Progenitor cell of endocrine pancreas (in vitro differentiated cells): ENCODE results near the gene ZFP57. TPM values are rescaled to one million over a fixed set of nuclear protein-coding genes. Genes with fewer than 3 reads are reported as not detected.
"Not testable (repeated sequence)": the region's sequence is repeated elsewhere in the genome, so short reads cannot be mapped to it uniquely, and the experiment has no call there.

Experiments used
- DNase-seq: peaks from one replicate; pipeline ENCODE4 v3.0.0; 2021; ENCODE audit warnings: low spot score; ENCODE audit not compliant: unreplicated experiment
- H3K27ac Mint-ChIP-seq: 2 replicates; pipeline ENCODE4 v1.8.0; 2021; ENCODE audit warnings: mild to moderate bottlenecking, moderate library complexity, mixed read lengths
- H3K27me3 Mint-ChIP-seq: 2 replicates; pipeline ENCODE4 v1.8.0; 2021; ENCODE audit warnings: mixed read lengths
- H3K36me3 Mint-ChIP-seq: 2 replicates; pipeline ENCODE4 v1.8.0; 2022; ENCODE audit warnings: mixed read lengths; ENCODE audit not compliant: insufficient read depth
- H3K4me1 Mint-ChIP-seq: 2 replicates; pipeline ENCODE4 v1.8.0; 2021; ENCODE audit warnings: low read depth, mixed read lengths
- H3K4me3 Mint-ChIP-seq: 2 replicates; pipeline ENCODE4 v1.8.0; 2021; ENCODE audit warnings: low read depth, mild to moderate bottlenecking, moderate library complexity, mixed read lengths
- H3K9me3 Mint-ChIP-seq: 2 replicates; pipeline ENCODE4 v1.8.0; 2021; ENCODE audit warnings: low read depth, mixed read lengths
- CTCF ChIP-seq: fragments of 200-600 bp; sonication (generic); IDR thresholded peaks from one replicate; pipeline ENCODE4 v1.5.0; 2021; ENCODE audit warnings: antibody characterized with exemption, mild to moderate bottlenecking; ENCODE audit not compliant: unreplicated experiment
- total RNA-seq: library from RNA; stranded (reverse); gene quantifications from 2 replicates; pipeline ENCODE4 v1.2.1, GENCODE V29; 2021

ZFP57 gene
- total RNA-seq, 1 donor from 2014 or later = 0.14 TPM

- H3K4me1 Mint-ChIP-seq = peaks cover 8% of the 10 kb centered on the region
- DNase-seq = no peak
Measured at GRCh38 chr6:29667158-29667557, 13.8 kb downstream of the ZFP57 start.

GRCh38 chr6:29666826-29667130 is 14.2 kb downstream of the ZFP57 start:
- H3K36me3 Mint-ChIP-seq = no peaks in the 10 kb centered on the region
- H3K4me3 Mint-ChIP-seq = no peak overlapping the region
- peaks cover 18% of the 10 kb centered on the region for H3K27me3 Mint-ChIP-seq
- H3K4me1 Mint-ChIP-seq = peaks cover 8% of the 10 kb centered on the region
- no peak for TF ChIP-seq CTCF
- no peak overlapping the region for H3K27ac Mint-ChIP-seq
- no peaks in the 10 kb centered on the region for H3K9me3 Mint-ChIP-seq
- DNase-seq = no peak

More at GRCh38 chr6:29667158-29667557, 13.8 kb downstream of the ZFP57 start:
- Mint-ChIP-seq H3K27ac (no peak overlapping the region), H3K27me3 (peaks cover 18% of the 10 kb centered on the region), H3K36me3 (no peaks in the 10 kb centered on the region), H3K4me3 (no peak overlapping the region), H3K9me3 (no peaks in the 10 kb centered on the region)
- no peak for TF ChIP-seq CTCF

GRCh38 chr6:29665942-29666825 is 14.8 kb downstream of the ZFP57 start:
- no peaks in the 10 kb centered on the region for H3K9me3 Mint-ChIP-seq
- peak overlapping the region; percentile 57 for H3K27ac Mint-ChIP-seq
- no peak overlapping the region for H3K4me3 Mint-ChIP-seq
- peaks cover 9% of the 10 kb centered on the region for H3K4me1 Mint-ChIP-seq
- no peak for DNase-seq
- TF ChIP-seq CTCF = no peak
- no peaks in the 10 kb centered on the region for H3K36me3 Mint-ChIP-seq
- peaks cover 15% of the 10 kb centered on the region for H3K27me3 Mint-ChIP-seq

- Mint-ChIP-seq H3K4me3 (no peak overlapping the region), H3K36me3 (no peaks in the 10 kb centered on the region), H3K27me3 (peaks cover 10% of the 10 kb centered on the region), H3K9me3 (no peaks in the 10 kb centered on the region), H3K4me1 (peaks cover 9% of the 10 kb centered on the region), H3K27ac (no peak overlapping the region)
- no peak for DNase-seq
- TF ChIP-seq CTCF = no peak
Measured at GRCh38 chr6:29663300-29664042, 17.5 kb downstream of the ZFP57 start.

- DNase-seq, H3K27ac Mint-ChIP-seq, H3K4me3 Mint-ChIP-seq, H3K27me3 Mint-ChIP-seq, H3K9me3 Mint-ChIP-seq, H3K4me1 Mint-ChIP-seq, H3K36me3 Mint-ChIP-seq: not testable (repeated sequence)
Measured at GRCh38 chr6:29661502-29662141, 19.3 kb downstream of the ZFP57 start.
